IMR-90 (cell line): ENCODE data around the gene CYFIP2. TPM values are rescaled to one million over a fixed set of nuclear protein-coding genes. Genes with fewer than 3 reads are reported as not detected.

Experiments
- ATAC-seq: fragments of 200-7000 bp; cut with Tn5 transposase; 2 replicates; pipeline ENCODE4 v1.9.1; 2020; ENCODE audit warnings: low read depth, mild to moderate bottlenecking, moderate library complexity
- BruUV-seq: library from RNA; stranded (reverse); fragments of 400-500 nt; replicated peaks from 2 replicates; lab custom pipeline; 2021; lab: Mats Ljungman, UMichigan
- CTCF ChIA-PET: fragments of 300-600 bp; formaldehyde crosslinking; extraction: SDS; loops from one replicate; lab custom pipeline; 2021; ENCODE audit warnings: antibody characterized with exemption; lab: Yijun Ruan, JAX
- POLR2A ChIA-PET: fragments of 300-600 bp; sonication (Branson Sonifier 250); formaldehyde crosslinking; loops from one replicate; lab custom pipeline; 2022; ENCODE audit warnings: antibody characterized with exemption; ENCODE audit not compliant: unreplicated experiment; lab: Charles Lee
- DNase-seq: peaks from one replicate; pipeline ENCODE4 v3.0.0; 2013
- H2AFZ ChIP-seq: replicated peaks from 2 replicates; pipeline ENCODE3; 2013; ENCODE audit warnings: low read length, mild to moderate bottlenecking; ENCODE audit not compliant: poor library complexity
- H2AK5ac ChIP-seq: 2 replicates; pipeline ENCODE4 v1.6.1; 2013; ENCODE audit warnings: low read depth, low read length, inconsistent platforms
- H2AK9ac ChIP-seq: replicated peaks from 2 replicates; pipeline ENCODE3; 2013; ENCODE audit warnings: mild to moderate bottlenecking, low read depth, low read length, moderate library complexity; ENCODE audit not compliant: poor library complexity
- H2BK120ac ChIP-seq: 2 replicates; pipeline ENCODE4 v1.6.1; 2013; ENCODE audit warnings: low read depth, low read length, inconsistent platforms
- H2BK15ac ChIP-seq: 3 replicates; pipeline ENCODE4 v1.6.1; 2013; ENCODE audit warnings: low read depth, low read length, inconsistent platforms
- H2BK20ac ChIP-seq: 2 replicates; pipeline ENCODE4 v1.6.1; 2013; ENCODE audit warnings: low read depth, mild to moderate bottlenecking, inconsistent platforms, low read length, moderate library complexity
- H2BK5ac ChIP-seq: 2 replicates; pipeline ENCODE4 v1.6.1; 2013; ENCODE audit warnings: mild to moderate bottlenecking, low read depth, low read length, inconsistent platforms; ENCODE audit not compliant: poor library complexity, severe bottlenecking
- H3K14ac ChIP-seq: replicated peaks from 2 replicates; pipeline ENCODE4 v1.6.1; 2013; ENCODE audit warnings: low read depth, low read length, inconsistent platforms
- H3K18ac ChIP-seq: 2 replicates; pipeline ENCODE4 v1.6.1; 2013; ENCODE audit warnings: low read depth, low read length, control low read depth
- H3K23ac ChIP-seq: 2 replicates; pipeline ENCODE4 v1.6.1; 2013; ENCODE audit warnings: low read depth, low read length, inconsistent platforms
- H3K27ac ChIP-seq: 2 replicates; pipeline ENCODE4 v1.5.1; 2013; ENCODE audit warnings: mild to moderate bottlenecking, control low read depth, low read length; ENCODE audit not compliant: insufficient read depth
- H3K27me3 ChIP-seq: 2 replicates; pipeline ENCODE4 v1.6.1; 2013; ENCODE audit warnings: low read length; ENCODE audit not compliant: control insufficient read depth, insufficient read depth
- H3K36me3 ChIP-seq: 2 replicates; pipeline ENCODE4 v1.6.1; 2013; ENCODE audit warnings: low read length, mixed read lengths; ENCODE audit not compliant: control insufficient read depth, insufficient read depth
- H3K4ac ChIP-seq: 2 replicates; pipeline ENCODE4 v1.6.1; 2013; ENCODE audit warnings: low read depth, low read length, inconsistent platforms
- H3K4me1 ChIP-seq: 2 replicates; pipeline ENCODE4 v1.6.1; 2013; ENCODE audit warnings: low read length, mixed read lengths; ENCODE audit not compliant: control insufficient read depth, insufficient read depth
- H3K4me2 ChIP-seq: 2 replicates; pipeline ENCODE4 v1.6.1; 2013; ENCODE audit warnings: low read depth, mild to moderate bottlenecking, control low read depth, low read length, moderate library complexity
- H3K4me3 ChIP-seq: 2 replicates; pipeline ENCODE4 v1.5.1; 2013; ENCODE audit warnings: low read depth, mild to moderate bottlenecking, control low read depth, low read length, moderate library complexity; ENCODE audit not compliant: insufficient read depth
- H3K56ac ChIP-seq: 2 replicates; pipeline ENCODE4 v1.6.1; 2013; ENCODE audit warnings: low read length, inconsistent platforms; ENCODE audit not compliant: insufficient read depth; ENCODE audit errors: extremely low read depth
- H3K79me1 ChIP-seq, 2 experiments: 2 replicates each; pipeline ENCODE4 v1.6.1; 2013; ENCODE audit warnings: low read length in 2 of 2, inconsistent platforms in 1 of 2, low read depth in 1 of 2
- H3K9ac ChIP-seq: 2 replicates; pipeline ENCODE4 v1.6.1; 2013; ENCODE audit warnings: low read depth, low read length, control low read depth
- H3K9me1 ChIP-seq: 2 replicates; pipeline ENCODE4 v1.6.1; 2013; ENCODE audit warnings: low read length, inconsistent platforms; ENCODE audit not compliant: insufficient read depth
- H3K9me3 ChIP-seq: 2 replicates; pipeline ENCODE4 v1.6.1; 2013; ENCODE audit warnings: low read length; ENCODE audit not compliant: control insufficient read depth, insufficient read depth
- H4K20me1 ChIP-seq: 2 replicates; pipeline ENCODE4 v1.6.1; 2013; ENCODE audit warnings: low read length, inconsistent platforms; ENCODE audit not compliant: insufficient read depth
- H4K5ac ChIP-seq: 2 replicates; pipeline ENCODE4 v1.6.1; 2013; ENCODE audit warnings: mild to moderate bottlenecking, low read depth, low read length, control low read depth
- H4K8ac ChIP-seq, 2 experiments: 2 replicates each; pipeline ENCODE4 v1.6.1; 2013; ENCODE audit warnings: low read depth in 2 of 2, low read length in 2 of 2, control low read depth in 1 of 2, inconsistent platforms in 1 of 2
- H4K91ac ChIP-seq: 2 replicates; pipeline ENCODE4 v1.6.1; 2013; ENCODE audit warnings: low read depth, low read length, inconsistent platforms; ENCODE audit not compliant: insufficient read depth
- BHLHE40 ChIP-seq: fragments of 150-350 bp; IDR thresholded peaks from 2 replicates; pipeline ENCODE4 v1.6.1; 2016; ENCODE audit warnings: mild to moderate bottlenecking, low read depth, low read length
- CEBPB ChIP-seq: IDR thresholded peaks from 2 replicates; pipeline ENCODE4 v1.6.1; 2012; ENCODE audit warnings: low read depth, low read length, improper control_type of control experiment
- CHD1 ChIP-seq: IDR thresholded peaks from 2 replicates; pipeline ENCODE4 v1.6.1; 2012; ENCODE audit warnings: low read depth, low read length, improper control_type of control experiment
- FOS ChIP-seq: fragments of 150-350 bp; IDR thresholded peaks from 2 replicates; pipeline ENCODE4 v1.6.1; 2016; ENCODE audit warnings: low read depth, low read length
- MAFK ChIP-seq: IDR thresholded peaks from 2 replicates; pipeline ENCODE4 v1.6.1; 2012; ENCODE audit warnings: low read depth, low read length, improper control_type of control experiment
- MAZ ChIP-seq: IDR thresholded peaks from 2 replicates; pipeline ENCODE4 v1.6.1; 2012; ENCODE audit warnings: low read depth, mild to moderate bottlenecking, low read length, improper control_type of control experiment, moderate library complexity, borderline replicate concordance
- MXI1 ChIP-seq: IDR thresholded peaks from 2 replicates; pipeline ENCODE4 v1.6.1; 2012; ENCODE audit warnings: low read depth, mild to moderate bottlenecking, low read length, moderate library complexity, borderline replicate concordance
- NFE2L2 ChIP-seq: fragments of 150-350 bp; IDR thresholded peaks from 2 replicates; pipeline ENCODE4 v1.6.1; 2016; ENCODE audit warnings: low read depth, mild to moderate bottlenecking, low read length
- POLR2A ChIP-seq: IDR thresholded peaks from 2 replicates; pipeline ENCODE4 v1.6.1; 2012; ENCODE audit warnings: mild to moderate bottlenecking, low read depth, low read length
- RAD21 ChIP-seq: IDR thresholded peaks from 2 replicates; pipeline ENCODE4 v1.6.1; 2012; ENCODE audit warnings: low read length, improper control_type of control experiment
- RCOR1 ChIP-seq: IDR thresholded peaks from 2 replicates; pipeline ENCODE4 v1.6.1; 2012; ENCODE audit warnings: mild to moderate bottlenecking, low read length, improper control_type of control experiment; ENCODE audit not compliant: insufficient replicate concordance
- RFX5 ChIP-seq: IDR thresholded peaks from 2 replicates; pipeline ENCODE4 v1.8.0; 2012; ENCODE audit warnings: low read depth, mild to moderate bottlenecking, low read length, moderate library complexity
- SMC3 ChIP-seq: fragments of 150-350 bp; IDR thresholded peaks from 2 replicates; pipeline ENCODE4 v1.6.1; 2016; ENCODE audit warnings: low read depth, mild to moderate bottlenecking, antibody characterized with exemption, low read length, moderate library complexity
- WGBS, 2 experiments: methylation state at CpG; one replicate each; pipeline versions ENCODE4 v1.1.5 to v1.1.7; 2013; ENCODE audit warnings: missing lambda C conversion rate in 2 of 2; ENCODE audit not compliant: insufficient read length in 1 of 2; ENCODE audit errors: extremely low coverage in 2 of 2; 5-methylcytosine and 5-hydroxymethylcytosine counted together
- dilution Hi-C: fragments of 300-500 bp; cut with HindIII; formaldehyde crosslinking; loops from one replicate; pipeline ENCODE4 v1.14.3; 2018; ENCODE audit warnings: low sequenced_read_pairs; ENCODE audit not compliant: unreplicated experiment
- in situ Hi-C: fragments of 300-500 bp; cut with MboI; formaldehyde crosslinking; loops from 3 replicates; pipeline ENCODE4 v1.14.3; 2019; ENCODE audit warnings: low sequenced_read_pairs, inconsistent platforms, mixed read lengths
- intact Hi-C: fragments of 100-400 bp; cut with micrococcal nuclease; formaldehyde crosslinking; loops from 2 replicates; pipeline ENCODE4 v1.10.0; 2022
- polyA plus RNA-seq, 3 experiments: library from polyadenylated mRNA; depleted of rRNA; stranded (reverse); fragments of >200 nt; gene quantifications; 2 replicates each; pipeline ENCODE4 v1.2.3, GENCODE V29; 2012; ENCODE audit warnings: low replicate concordance in 1 of 3
- total RNA-seq: library from RNA; depleted of rRNA; stranded (reverse); fragments of >200 nt; gene quantifications from 2 replicates; pipeline ENCODE4 v1.2.3, GENCODE V29; 2012
- TF ChIP-seq, protein P1 (sequence below): conservative IDR thresholded peaks from 2 replicates; pipeline ENCODE4 v1.5.1; 2012; ENCODE audit warnings: mild to moderate bottlenecking, low read depth, low read length, improper control_type of control experiment
- TF ChIP-seq, protein P2 (sequence below): fragments of 150-350 bp; IDR thresholded peaks from 2 replicates; pipeline ENCODE4 v1.6.1; 2017; ENCODE audit warnings: mild to moderate bottlenecking, antibody characterized with exemption, low read length, low read depth
- TF ChIP-seq, protein P3 (sequence below): fragments of 150-350 bp; IDR thresholded peaks from 2 replicates; pipeline ENCODE4 v1.6.1; 2016; ENCODE audit warnings: low read depth, mild to moderate bottlenecking, low read length, moderate library complexity, borderline replicate concordance

CYFIP2 gene
- total and polyA plus RNA-seq, 2 of the 4 experiments (the other 2 are of a cell fraction): 6.8 to 13.4 TPM

DNA sequence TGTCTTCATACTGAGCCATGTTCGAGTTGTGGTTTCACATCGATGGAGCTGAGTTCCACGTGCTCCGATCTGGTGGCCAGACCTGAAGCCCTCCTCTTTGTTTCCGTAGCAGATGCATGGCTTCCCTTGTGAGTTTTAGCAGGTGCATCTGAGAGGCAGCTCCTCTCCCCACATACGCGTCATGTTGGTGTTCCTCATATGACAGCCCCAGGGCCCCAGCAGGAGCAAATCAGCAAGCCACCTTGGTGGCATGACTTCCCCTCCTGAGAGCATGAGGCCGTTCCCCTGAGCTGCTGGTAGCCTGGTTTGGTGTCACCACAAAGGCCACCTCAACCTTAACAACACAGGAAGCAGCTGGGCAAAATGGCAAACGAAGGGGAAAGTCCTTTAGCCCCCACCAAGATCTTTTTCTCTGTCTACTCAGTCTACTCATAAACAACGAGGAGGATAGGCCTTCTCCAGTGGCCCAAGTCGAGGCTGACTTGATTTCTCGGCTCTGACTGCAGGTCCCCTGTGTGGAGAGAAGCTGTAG, 5.9 kb downstream of the CYFIP2 start:
- DNase-seq (no peak), ATAC-seq (no peak)
- Histone ChIP-seq H3K27me3 (peaks cover 8% of the 10 kb centered on the region), H4K5ac (no peak overlapping the region), H2AK9ac (no peak overlapping the region), H3K9ac (no peak overlapping the region), H2AK5ac (no peak overlapping the region), H2BK120ac (no peak overlapping the region), H3K56ac (no peak overlapping the region), H3K4me2 (no peak overlapping the region), H4K91ac (no peak overlapping the region), H4K20me1 (no peaks in the 10 kb centered on the region), H3K4ac (no peak overlapping the region), H3K23ac (no peak overlapping the region), H3K27ac (no peak overlapping the region), H3K36me3 (no peaks in the 10 kb centered on the region), H2AFZ (no peak overlapping the region), H4K8ac (no peak overlapping the region), H3K18ac (no peak overlapping the region), H3K9me3 (no peaks in the 10 kb centered on the region), H2BK5ac (no peak overlapping the region), H3K79me1 (no peaks in the 10 kb centered on the region), H3K9me1 (no peaks in the 10 kb centered on the region), H2BK20ac (no peak overlapping the region), H3K14ac (no peak overlapping the region), H3K4me3 (no peak overlapping the region), H3K4me1 (no peaks in the 10 kb centered on the region), H2BK15ac (no peak overlapping the region)
- dilution Hi-C loops: no loop called here
- intact Hi-C loops: no loop called here
- POLR2A ChIA-PET: no interaction called here
- TF ChIP-seq CEBPB: no peak
- TF ChIP-seq RCOR1: no peak
- TF ChIP-seq FOS: no peak
- TF ChIP-seq MAZ: no peak
- TF ChIP-seq, protein P1, sequence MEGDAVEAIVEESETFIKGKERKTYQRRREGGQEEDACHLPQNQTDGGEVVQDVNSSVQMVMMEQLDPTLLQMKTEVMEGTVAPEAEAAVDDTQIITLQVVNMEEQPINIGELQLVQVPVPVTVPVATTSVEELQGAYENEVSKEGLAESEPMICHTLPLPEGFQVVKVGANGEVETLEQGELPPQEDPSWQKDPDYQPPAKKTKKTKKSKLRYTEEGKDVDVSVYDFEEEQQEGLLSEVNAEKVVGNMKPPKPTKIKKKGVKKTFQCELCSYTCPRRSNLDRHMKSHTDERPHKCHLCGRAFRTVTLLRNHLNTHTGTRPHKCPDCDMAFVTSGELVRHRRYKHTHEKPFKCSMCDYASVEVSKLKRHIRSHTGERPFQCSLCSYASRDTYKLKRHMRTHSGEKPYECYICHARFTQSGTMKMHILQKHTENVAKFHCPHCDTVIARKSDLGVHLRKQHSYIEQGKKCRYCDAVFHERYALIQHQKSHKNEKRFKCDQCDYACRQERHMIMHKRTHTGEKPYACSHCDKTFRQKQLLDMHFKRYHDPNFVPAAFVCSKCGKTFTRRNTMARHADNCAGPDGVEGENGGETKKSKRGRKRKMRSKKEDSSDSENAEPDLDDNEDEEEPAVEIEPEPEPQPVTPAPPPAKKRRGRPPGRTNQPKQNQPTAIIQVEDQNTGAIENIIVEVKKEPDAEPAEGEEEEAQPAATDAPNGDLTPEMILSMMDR: no peak
- TF ChIP-seq, protein P2, sequence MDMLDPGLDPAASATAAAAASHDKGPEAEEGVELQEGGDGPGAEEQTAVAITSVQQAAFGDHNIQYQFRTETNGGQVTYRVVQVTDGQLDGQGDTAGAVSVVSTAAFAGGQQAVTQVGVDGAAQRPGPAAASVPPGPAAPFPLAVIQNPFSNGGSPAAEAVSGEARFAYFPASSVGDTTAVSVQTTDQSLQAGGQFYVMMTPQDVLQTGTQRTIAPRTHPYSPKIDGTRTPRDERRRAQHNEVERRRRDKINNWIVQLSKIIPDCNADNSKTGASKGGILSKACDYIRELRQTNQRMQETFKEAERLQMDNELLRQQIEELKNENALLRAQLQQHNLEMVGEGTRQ: no peak
- no peak for TF ChIP-seq NFE2L2
- TF ChIP-seq CHD1: no peak
- TF ChIP-seq, protein P3, sequence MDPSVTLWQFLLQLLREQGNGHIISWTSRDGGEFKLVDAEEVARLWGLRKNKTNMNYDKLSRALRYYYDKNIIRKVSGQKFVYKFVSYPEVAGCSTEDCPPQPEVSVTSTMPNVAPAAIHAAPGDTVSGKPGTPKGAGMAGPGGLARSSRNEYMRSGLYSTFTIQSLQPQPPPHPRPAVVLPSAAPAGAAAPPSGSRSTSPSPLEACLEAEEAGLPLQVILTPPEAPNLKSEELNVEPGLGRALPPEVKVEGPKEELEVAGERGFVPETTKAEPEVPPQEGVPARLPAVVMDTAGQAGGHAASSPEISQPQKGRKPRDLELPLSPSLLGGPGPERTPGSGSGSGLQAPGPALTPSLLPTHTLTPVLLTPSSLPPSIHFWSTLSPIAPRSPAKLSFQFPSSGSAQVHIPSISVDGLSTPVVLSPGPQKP: no peak
- no peak for TF ChIP-seq RFX5
- TF ChIP-seq POLR2A: no peak
- no peak for TF ChIP-seq RAD21
- TF ChIP-seq BHLHE40: no peak
- TF ChIP-seq MAFK: no peak
- no peak for TF ChIP-seq SMC3
- TF ChIP-seq MXI1: no peak
- WGBS, 2 experiments: 86% methylated on average over 4 of the region's 12 CpGs; no CpG with 5 or more reads in 1 of the 2 experiments
- no TSS peak for BruUV-seq
- CTCF ChIA-PET: no interaction called here
- in situ Hi-C loops: no loop called here
